ENCODE data around the gene CDK16. TPM values are rescaled to one million over a fixed set of nuclear protein-coding genes. Genes with fewer than 3 reads are reported as not detected.
"Not testable (repeated sequence)": the region's sequence is repeated elsewhere in the genome, so short reads cannot be mapped to it uniquely, and the experiment has no call there.

CDK16 gene
- total RNA-seq, 1 donor from 2014 or later = 39.5 TPM

DNA sequence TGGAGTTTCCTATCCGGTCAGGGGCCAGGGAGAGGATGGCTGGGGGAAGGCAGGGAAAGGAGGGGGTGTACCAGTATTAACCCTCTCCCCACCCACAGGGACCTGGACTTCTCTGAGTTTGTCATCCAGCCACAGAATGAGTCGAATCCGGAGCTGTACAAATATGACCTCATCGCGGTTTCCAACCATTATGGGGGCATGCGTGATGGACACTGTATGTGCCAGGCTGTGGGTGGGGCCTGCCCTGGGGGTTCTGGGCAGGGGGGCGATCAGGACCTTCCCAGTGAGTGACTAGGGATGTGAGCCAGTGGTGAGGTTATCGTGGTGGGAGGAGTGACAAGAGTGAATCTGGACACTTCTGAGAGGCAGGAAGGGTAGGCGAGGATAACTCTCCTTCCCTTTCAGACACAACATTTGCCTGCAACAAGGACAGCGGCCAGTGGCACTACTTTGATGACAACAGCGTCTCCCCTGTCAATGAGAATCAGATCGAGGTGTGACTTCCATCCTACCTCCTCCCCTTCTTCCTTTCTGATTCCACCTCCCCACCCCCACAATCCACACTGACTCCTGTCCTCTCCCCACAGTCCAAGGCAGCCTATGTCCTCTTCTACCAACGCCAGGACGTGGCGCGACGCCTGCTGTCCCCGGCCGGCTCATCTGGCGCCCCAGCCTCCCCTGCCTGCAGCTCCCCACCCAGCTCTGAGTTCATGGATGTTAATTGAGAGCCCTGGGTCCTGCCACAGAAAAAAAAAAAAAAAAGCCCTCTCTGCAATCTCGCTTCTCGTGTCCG, 28.9 kb downstream of the CDK16 start:
- peak in 1 of 2 donors; percentile 48 for DNase-seq (ENCODE audit: low read depth in 2 of 2)

DNA sequence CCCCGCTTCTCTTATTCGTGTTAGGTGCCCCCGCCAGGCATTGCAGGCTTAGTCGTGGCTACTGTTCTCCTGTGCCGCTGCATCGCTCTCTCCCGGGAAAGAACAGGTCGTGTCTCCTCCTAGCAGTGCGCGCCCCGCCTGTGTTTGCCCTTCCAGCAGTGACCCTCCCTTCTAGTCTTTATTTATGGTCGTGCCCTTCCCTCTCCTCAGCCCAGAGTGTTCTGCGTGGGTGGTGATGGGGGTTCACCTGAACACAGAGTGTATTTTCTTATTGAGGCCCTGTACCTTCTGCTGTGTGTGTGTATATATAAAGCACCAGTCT, 29.5 kb downstream of the CDK16 start:
- no peak for DNase-seq (ENCODE audit: low read depth in 2 of 2)

DNA sequence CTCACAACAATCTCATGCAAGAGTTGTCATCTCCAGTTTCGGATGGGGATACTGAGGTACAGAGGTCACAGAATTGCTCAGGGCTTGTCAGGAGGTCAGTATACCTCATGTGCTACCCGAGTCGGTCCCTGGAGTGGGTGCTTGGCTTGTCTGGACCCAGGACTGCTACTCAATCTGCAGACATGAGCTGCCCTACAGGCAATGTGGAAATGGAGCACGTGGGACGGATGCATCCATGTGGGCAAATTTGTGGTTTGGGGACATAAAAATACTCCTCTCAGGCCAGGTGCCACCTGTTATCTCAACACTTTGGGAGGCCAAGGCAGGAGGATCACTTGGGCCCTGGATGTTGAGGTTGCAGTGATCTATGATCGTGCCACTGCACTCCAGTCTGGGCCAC, 30.1 kb downstream of the CDK16 start:
- DNase-seq (ENCODE audit: low read depth in 2 of 2) = no peak

DNA sequence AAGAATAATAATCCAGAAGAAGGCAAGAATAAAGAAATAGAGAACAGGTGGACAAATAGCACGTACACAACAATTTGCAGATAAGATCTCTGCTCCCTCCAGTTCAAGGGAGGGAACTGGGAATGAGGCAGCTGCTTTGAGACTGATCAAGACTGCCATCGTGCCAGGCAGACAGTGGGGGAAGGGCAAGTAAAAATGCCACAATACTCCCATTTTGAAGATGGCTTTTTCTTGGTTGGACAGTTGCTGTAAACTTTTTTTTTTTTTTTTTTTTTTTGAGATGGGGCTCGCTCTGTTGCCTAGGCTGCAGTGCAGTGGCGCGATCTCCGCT, 31.5 kb downstream of the CDK16 start:
- DNase-seq (ENCODE audit: low read depth in 2 of 2) = no peak

GRCh38 chrX:47257620-47258019, 39.1 kb downstream of the CDK16 start:
- DNase-seq (ENCODE audit: low read depth in 2 of 2) = not testable (repeated sequence)

DNA sequence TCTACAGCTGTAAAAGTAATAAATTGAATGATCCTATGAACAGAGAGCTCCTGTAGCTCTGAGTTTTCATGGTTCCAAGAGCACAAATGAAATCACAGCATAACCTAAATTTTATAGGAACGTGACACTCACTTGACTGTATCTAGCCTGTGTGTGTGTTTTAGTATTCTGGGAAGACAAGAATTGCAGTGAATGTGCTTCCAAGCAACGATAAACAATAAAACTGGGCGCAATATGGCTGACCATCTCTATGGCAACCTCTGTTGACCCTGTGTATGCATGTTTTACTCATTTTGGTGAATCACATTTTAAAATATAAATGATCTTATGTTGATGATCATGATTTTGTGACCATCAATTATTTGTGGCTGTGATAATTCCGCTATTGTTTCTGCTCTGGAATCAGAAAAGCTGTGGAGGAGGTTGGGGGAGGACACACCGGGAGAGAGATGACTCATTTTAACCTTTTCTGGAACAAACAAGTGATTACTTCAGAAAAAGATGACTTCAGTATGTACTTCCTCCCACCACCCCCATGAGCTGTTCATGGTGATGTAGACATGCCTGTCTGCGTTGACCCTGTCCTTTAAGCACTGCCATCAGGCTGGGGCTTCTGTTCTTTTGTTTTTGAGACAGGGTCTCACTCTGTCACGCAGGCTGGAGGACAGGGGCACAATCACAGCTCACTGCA, 46.1 kb downstream of the CDK16 start:
- peak; percentile 30 to 79 for DNase-seq (ENCODE audit: low read depth in 2 of 2)

DNA sequence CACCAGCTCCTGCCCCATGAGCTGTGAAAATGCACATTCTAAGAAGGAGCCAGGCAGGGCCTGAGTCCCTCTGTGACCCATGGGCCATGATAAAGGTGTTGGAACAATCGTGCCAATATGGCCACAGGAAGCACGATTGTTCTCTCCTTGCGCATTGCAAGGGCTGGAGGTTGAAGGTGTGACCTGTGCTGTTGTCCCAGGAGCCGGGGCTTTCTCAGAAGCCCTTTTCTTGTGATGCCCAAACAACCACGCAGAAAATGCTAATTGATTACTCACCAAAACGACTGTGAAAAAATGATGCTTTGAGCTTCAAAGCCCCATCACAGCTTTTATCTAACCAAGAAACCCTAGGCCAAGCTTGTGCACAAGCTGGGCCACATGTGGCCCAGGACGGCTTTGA, 48.2 kb downstream of the CDK16 start:
- no peak for DNase-seq (ENCODE audit: low read depth in 2 of 2)

DNA sequence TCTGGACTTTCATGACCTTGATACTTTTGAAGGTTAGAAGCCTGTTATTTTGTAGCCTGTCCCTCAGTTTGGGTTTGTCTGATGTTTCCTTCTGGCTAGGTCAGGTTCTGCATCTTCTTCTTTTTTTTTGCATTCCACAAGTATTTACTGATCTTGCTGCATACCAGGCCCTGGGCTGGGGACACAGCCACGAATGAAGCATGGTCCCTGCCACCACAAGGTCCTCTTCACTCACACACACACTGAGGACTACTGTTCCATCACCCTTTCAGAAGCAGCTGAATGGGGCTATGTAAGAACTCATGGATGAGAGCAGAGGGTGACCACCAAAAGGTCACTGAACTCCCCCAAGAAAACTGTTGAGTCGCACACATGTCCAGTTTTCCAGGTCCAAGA, 53.5 kb downstream of the CDK16 start:
- DNase-seq (ENCODE audit: low read depth in 2 of 2) = no peak

DNA sequence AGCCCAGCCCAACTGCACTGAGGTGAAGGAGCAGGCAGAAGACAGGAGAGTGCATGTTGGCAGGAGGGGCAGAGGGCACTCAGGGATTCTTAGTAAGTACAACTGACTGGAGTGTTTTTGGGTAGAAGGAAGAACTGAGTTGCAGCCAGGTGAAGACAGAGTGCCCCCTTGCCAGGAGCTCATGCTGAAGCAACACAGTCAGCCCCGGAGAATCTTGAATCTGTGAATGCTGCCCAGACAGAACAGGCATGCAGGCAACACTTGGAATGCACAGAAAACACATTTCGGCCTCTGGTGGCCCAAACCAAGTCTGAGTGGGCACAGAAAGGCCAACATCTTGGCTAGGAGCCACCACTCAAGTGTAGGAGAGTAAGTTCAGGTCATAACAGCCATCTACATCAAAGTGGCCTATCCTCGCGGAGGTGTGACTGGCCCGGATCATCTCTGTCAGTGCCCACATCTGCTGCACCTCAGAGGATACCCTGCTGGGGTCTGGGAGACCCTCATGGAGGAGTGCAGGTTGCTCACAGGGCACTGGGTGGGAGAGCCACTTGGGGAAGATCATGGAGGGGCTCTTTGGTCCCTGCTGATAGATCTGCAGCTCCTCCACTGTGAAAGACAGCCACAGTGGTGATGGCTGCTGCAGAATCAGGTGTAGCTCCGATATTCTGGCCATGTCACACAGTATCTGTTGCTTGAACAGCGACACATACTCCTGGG, 54.7 kb downstream of the CDK16 start:
- no peak for DNase-seq (ENCODE audit: low read depth in 2 of 2)

GRCh38 chrX:47278691-47279090, 60.2 kb downstream of the CDK16 start:
- DNase-seq (ENCODE audit: low read depth in 2 of 2) = no peak

Other genes with a start within 250 kb of the CDK16 start
- gene RGN, start 140.2 kb upstream of the CDK16 start, total RNA-seq = 0.20 and 0.65 TPM in 2 replicates
- 74.1 and 98.4 TPM in 2 replicates for gene NDUFB11, start 74.0 kb upstream of the CDK16 start, total RNA-seq
- 32.0 and 41.9 TPM in 2 replicates for gene RBM10, start 73.5 kb upstream of the CDK16 start, total RNA-seq
- 79.8 and 94.8 TPM in 2 replicates for gene UBA1, start 24.9 kb upstream of the CDK16 start, total RNA-seq
- gene USP11, start 14.3 kb downstream of the CDK16 start, total RNA-seq = 25.1 and 42.9 TPM in 2 replicates
- not detected in 2 replicates for gene ZNF157, start 151.9 kb downstream of the CDK16 start, total RNA-seq

Data from lung microvascular endothelial cell (primary cell).